Aorta (tissue), 5 donors: ENCODE measurements around the gene CGNL1. TPM values are rescaled to one million over a fixed set of nuclear protein-coding genes. Genes with fewer than 3 reads are reported as not detected.

Experiments used
- ATAC-seq: fragments of 200-7000 bp; cut with Tn5 transposase; one replicate; pipeline ENCODE4 v1.9.1; 2022; ENCODE audit warnings: moderate library complexity; ENCODE audit not compliant: low FRiP score
- DNase-seq, 2 donors: peaks; one replicate each; pipeline ENCODE4 v3.0.0-alpha.2; 2020
- H3K27ac ChIP-seq, 2 donors: one replicate each; pipeline ENCODE4 v1.5.1; 2013; ENCODE audit warnings: low read length in 2 of 2, mild to moderate bottlenecking in 2 of 2, moderate library complexity in 2 of 2, control low read depth in 1 of 2, inconsistent platforms in 1 of 2, low read depth in 1 of 2
- H3K27me3 ChIP-seq, 2 donors: one replicate each; pipeline ENCODE4 v1.6.1; 2013; ENCODE audit warnings: control low read depth in 1 of 2, low read length in 1 of 2, mild to moderate bottlenecking in 1 of 2, moderate library complexity in 1 of 2; ENCODE audit not compliant: insufficient read depth in 2 of 2, control insufficient read depth in 1 of 2
- H3K36me3 ChIP-seq, 2 donors: one replicate each; pipeline ENCODE4 v1.6.1; 2013; ENCODE audit warnings: control low read depth in 1 of 2, low read length in 1 of 2, mild to moderate bottlenecking in 1 of 2; ENCODE audit not compliant: insufficient read depth in 2 of 2, control insufficient read depth in 1 of 2
- H3K4me1 ChIP-seq, 2 donors: one replicate each; pipeline ENCODE4 v1.6.1; 2013; ENCODE audit warnings: low read length in 2 of 2, control low read depth in 1 of 2, mild to moderate bottlenecking in 1 of 2, moderate library complexity in 1 of 2; ENCODE audit not compliant: insufficient read depth in 2 of 2, control insufficient read depth in 1 of 2
- H3K4me3 ChIP-seq, 2 donors: one replicate each; pipeline ENCODE4 v1.5.1; 2013; ENCODE audit warnings: low read length in 2 of 2, control low read depth in 1 of 2, mild to moderate bottlenecking in 1 of 2
- H3K9me3 ChIP-seq: one replicate; pipeline ENCODE4 v1.6.1; 2013; ENCODE audit warnings: mild to moderate bottlenecking, low read length; ENCODE audit not compliant: control insufficient read depth
- WGBS, 2 donors: extraction: QIAGEN DNeasy Blood & Tissue Kit; methylation state at CpG; one replicate each; pipeline ENCODE4 v1.1.7; 2013; 5-methylcytosine and 5-hydroxymethylcytosine counted together
- intact Hi-C, 2 donors: fragments of 100-400 bp; cut with DNase I; formaldehyde crosslinking; loops; one replicate each; pipeline versions ENCODE4 v1.14.2 to v1.15.0; 2022
- polyA plus RNA-seq, 2 donors: library from polyadenylated mRNA; stranded (reverse); fragments of 200-250 nt; gene quantifications; one replicate each; pipeline ENCODE4 v1.2.3, GENCODE V29; 2013
- total RNA-seq, 2 donors: library from RNA; stranded (reverse); fragmentation: NEBNext Ultra II Directional; extraction: Animal tissue kit (Norgen Biotek cat#: 25700); gene quantifications; one replicate each; pipeline ENCODE4 v1.2.1, GENCODE V29; 2021
- donor health status: healthy with polysubstance abuse.
- donor health status: Bipolar disorder and iron deficiency.
- donor health status: DM: no; HTN: no; CAD: no.
- donor health status: DM: no; HTN: no; CAD: no.
- donor health status: DM: yes; HTN: yes; CAD: no.

Gene CGNL1
- total and polyA plus RNA-seq, 4 donors, result 4.1 to 46.3 (median 12.4) TPM

DNA sequence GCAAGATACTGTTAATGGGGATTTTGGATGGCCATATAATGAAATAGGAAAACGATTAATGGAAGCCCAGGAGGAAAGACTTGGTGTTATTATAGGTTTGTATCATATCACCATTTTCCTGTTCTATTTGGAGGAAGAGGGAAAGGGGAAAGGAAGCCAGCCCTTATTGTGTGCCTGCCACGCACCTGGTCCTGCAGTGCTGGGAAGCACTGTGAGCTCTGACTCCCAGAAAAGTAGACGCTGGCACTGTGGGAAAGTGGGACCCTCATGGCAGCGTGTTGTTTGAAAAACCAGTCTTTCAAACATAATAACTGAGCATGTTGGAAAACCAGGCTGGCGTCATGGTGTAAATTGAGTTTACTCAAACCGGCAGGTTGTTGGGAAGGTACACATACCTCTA lies 22.0 kb downstream of the CGNL1 start:
- DNase-seq, result no peak
- H3K27me3 ChIP-seq, result no peaks in the 10 kb centered on the region
- peaks cover 0 to 2% of the 10 kb centered on the region in 2 donors for H3K4me1 ChIP-seq
- H3K27ac ChIP-seq, result no peak overlapping the region
- no peaks in the 10 kb centered on the region for H3K36me3 ChIP-seq
- intact Hi-C loops, result no loop called here
- no peaks in the 10 kb centered on the region for H3K9me3 ChIP-seq
- no peak for ATAC-seq
- H3K4me3 ChIP-seq, result no peak overlapping the region
- 94 to 96% methylated on average over 6 of the region's 6 CpGs for WGBS, 2 donors

DNA sequence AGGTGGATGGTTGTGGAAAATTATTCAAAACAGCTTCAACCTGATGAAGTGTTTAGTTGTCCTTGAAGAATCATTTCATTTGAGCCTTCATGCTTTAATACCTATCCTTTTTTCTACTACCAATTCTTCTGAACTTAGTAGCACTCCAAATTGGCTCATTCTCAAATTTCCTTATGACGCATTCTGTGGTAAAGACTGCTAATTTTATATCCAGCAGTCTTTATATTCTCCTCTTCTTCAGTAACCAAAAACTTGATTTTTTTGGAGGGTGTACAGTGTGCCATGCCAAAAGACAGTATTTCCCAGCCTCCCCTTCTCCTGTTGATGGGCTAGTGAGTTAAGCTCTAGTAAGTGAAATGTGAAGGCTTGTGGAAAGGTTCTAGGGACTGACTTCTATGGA lies 25.2 kb downstream of the CGNL1 start:
- WGBS, 2 donors, result 32 to 46% methylated on average over 1 of the region's 1 CpG
- Histone ChIP-seq H3K4me1 (peaks cover 0 to 8% of the 10 kb centered on the region in 2 donors), H3K27ac (no peak overlapping the region), H3K36me3 (no peaks in the 10 kb centered on the region), H3K9me3 (no peaks in the 10 kb centered on the region), H3K27me3 (no peaks in the 10 kb centered on the region), H3K4me3 (no peak overlapping the region)
- intact Hi-C loops, result no loop called here
- ATAC-seq (no peak), DNase-seq (no peak)

DNA sequence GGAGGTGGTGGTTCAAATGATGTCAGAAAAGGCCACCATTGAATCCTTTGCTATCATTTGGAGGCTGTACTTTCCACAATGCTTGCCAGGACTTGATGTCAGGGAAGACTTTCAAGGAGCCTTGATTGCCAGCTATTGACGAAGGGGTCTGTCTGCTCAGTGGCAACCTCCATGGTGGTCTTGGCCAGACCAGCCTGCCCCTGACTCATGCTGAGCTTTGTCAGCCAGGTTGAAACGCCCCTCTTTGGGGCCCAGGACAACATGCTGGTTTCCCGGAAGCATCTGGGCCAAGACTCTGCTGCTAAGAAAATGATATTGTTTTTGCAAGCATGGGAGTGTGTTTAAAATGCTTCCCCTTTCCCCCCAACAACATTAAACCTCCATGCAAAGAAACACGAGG lies 26.7 kb downstream of the CGNL1 start:
- peak; percentile 53 for ATAC-seq

DNA sequence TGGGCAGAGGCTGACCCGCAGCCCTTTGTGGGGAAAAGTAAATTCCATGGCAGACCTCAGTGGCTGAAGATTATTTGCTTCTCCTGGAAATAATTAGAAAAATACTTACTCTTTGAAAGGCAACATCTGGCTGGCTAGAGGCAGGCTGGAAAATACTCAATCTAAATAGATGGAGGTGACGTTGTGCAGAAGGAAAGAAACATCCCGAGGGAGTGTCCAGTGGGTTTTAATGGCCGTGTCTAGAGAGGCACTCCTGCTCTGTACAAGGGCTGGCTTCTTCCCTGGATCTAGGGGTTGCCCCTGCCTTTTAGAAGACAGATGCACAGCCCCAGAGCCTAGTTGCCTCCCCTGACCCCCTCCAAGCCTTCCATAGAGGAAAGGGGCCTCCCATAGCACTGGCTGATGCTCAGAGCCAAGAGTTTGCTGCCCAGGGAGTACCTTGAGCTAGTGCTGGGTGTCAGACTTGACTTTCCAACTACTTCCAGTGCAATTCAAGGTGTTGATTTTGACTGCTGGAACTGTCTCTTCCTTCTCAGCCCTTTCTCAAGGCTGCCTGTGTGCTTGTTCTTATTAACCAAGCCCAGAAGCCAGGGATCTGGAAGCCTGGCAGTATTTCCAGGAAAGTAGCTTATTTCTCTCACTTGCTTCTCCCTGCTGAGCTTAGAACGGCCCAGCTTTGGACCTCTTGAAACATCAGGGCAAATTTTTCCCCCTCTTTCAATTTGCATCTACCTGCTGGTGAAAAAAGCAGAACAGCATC lies 27.4 kb downstream of the CGNL1 start:
- WGBS, 2 donors, result 10 to 18% methylated on average over 5 of the region's 5 CpGs
- intact Hi-C loops, result no loop called here
- Histone ChIP-seq H3K9me3 (no peaks in the 10 kb centered on the region), H3K27me3 (no peaks in the 10 kb centered on the region), H3K27ac (no peak overlapping the region), H3K36me3 (peaks cover 0 to 3% of the 10 kb centered on the region in 2 donors), H3K4me1 (peaks cover 0 to 14% of the 10 kb centered on the region in 2 donors), H3K4me3 (no peak overlapping the region)
- DNase-seq (no peak), ATAC-seq (peak; percentile 56)

More for the DNA sequence above, 26.7 kb downstream of the CGNL1 start:
- no peak overlapping the region for H3K4me3 ChIP-seq
- H3K27ac ChIP-seq, result no peak overlapping the region
- H3K9me3 ChIP-seq, result no peaks in the 10 kb centered on the region
- WGBS, 2 donors, result 6 to 21% methylated on average over 4 of the region's 4 CpGs
- no peaks in the 10 kb centered on the region for H3K27me3 ChIP-seq
- DNase-seq, result no peak
- intact Hi-C loops, result no loop called here
- H3K4me1 ChIP-seq, result peaks cover 0 to 14% of the 10 kb centered on the region in 2 donors
- no peaks in the 10 kb centered on the region for H3K36me3 ChIP-seq

DNA sequence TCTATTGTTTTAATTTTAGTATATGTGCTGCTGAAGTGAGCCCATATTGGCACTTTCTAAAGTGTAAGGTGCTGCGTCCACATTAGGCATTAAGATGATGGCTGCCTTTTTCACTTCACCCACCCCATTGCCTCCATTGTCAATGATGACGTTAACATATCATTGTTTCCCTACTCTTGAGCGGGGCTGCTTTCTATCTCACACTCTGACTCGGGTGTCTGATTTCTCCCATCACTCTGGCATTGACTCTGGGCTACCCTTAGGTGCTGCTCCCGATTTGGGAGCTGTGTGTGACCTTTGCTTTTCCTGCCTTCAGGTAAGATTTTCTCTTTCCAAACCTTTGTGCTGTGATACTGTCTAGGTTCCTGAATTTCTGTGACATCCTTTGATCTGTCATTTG lies 28.8 kb downstream of the CGNL1 start:
- 73 to 86% methylated on average over 5 of the region's 5 CpGs for WGBS, 2 donors
- Histone ChIP-seq H3K9me3 (no peaks in the 10 kb centered on the region), H3K4me1 (peaks cover 0 to 14% of the 10 kb centered on the region in 2 donors), H3K4me3 (no peak overlapping the region), H3K36me3 (peaks cover 0 to 3% of the 10 kb centered on the region in 2 donors), H3K27me3 (no peaks in the 10 kb centered on the region), H3K27ac (no peak overlapping the region)
- DNase-seq (no peak), ATAC-seq (no peak)
- intact Hi-C loops, result no loop called here

DNA sequence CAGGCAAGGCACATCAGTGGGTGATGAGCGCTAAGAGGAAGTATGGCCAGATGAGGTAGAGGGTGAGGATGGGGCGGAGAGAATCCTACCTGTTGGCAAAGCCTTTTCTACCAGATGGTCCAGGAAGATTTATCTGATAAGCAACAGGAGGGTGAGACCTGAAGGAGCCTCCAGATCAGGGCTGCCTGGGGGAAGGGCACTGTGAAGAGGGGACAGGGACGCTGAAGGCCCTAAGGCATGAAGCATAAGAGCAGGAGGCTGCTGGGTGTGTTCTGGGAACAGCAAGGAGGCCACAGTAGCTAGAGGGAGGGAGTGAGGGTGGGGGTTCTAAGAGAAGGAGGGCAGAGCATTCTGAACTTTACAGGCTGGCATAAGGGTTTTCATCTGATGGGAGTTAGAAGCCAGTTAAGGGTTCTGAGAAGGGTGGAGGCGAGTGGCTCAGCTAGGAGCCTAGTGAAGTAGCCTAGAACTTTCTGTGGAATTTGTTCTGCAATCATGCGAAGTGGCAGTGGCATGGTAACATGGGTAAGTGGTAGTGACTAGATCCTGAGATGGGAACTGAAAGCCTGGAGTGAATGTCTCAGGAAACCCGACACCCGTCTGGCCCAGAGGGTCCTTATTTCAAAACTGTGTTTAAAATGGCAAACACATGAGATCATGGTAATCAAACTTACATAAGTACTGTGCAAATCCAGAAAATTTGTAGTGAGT lies 29.9 kb downstream of the CGNL1 start:
- Histone ChIP-seq H3K27me3 (no peaks in the 10 kb centered on the region), H3K4me1 (peaks cover 0 to 14% of the 10 kb centered on the region in 2 donors), H3K27ac (no peak overlapping the region), H3K9me3 (no peaks in the 10 kb centered on the region), H3K4me3 (no peak overlapping the region), H3K36me3 (peaks cover 0 to 3% of the 10 kb centered on the region in 2 donors)
- ATAC-seq, result peak; percentile 31
- intact Hi-C loops, result no loop called here
- 76% methylated on average over 7 of the region's 7 CpGs for WGBS, 2 donors
- no peak for DNase-seq

DNA sequence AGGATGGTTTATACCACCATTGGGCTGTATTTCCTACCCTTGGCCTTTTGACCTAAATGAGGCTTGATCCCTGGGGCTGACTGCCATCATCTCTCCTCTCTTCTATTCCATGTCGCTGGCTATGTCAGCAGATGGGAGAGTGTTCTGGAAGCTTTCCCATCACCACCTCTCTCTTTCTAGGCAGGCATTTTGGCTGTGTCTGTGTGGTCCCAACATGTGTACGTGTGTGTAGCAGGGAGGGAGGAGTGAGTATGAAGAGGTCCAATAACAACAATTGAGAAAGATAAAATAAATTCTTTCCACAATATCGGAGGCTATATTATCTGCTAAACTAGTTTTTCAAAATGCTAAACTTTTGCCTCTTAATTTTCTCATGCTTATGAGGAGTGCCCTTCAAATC lies 34.1 kb downstream of the CGNL1 start:
- 7 to 12% methylated on average over 3 of the region's 3 CpGs for WGBS, 2 donors

DNA sequence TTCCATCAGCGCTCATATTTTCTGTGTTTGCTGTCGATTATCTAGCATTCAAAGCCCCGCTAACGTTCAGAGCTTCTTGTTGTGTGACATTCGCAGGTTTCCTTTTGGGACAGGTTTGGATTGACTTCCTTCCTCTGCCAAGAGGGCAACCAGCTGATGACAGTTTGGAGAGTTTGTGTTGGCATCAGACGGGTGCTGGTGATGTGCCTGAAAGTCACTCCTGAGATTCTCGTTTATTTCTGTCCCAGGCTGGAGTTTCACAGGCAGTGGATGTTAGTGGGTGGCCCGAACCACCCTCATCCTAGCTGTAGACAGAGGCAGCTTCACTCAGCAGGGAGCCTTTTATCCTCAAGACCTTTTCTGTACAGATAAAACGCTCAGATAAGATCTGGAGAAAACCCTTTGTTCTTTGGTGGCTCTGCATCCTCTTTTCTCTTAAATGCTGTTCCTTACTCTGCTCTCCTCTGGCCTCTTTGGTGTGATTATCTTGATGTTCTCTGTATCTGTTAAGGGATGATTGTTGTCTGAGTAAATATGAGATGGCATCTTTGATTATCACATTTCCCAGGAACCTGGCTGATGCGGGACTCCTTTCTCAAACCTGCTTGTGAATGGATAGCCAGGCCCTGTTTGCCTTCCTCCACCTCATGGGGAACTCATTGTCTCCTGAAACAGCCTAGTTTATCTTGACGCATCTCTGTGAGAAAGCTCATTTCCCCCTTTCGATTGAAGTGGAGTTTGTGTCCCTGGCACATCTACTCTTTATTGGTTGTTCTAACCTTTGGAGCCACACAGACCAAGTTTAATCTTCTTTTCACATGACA lies 35.9 kb downstream of the CGNL1 start:
- H3K36me3 ChIP-seq, result peaks cover 0 to 3% of the 10 kb centered on the region in 2 donors
- no peak for DNase-seq
- no peaks in the 10 kb centered on the region for H3K9me3 ChIP-seq
- peaks cover 0 to 2% of the 10 kb centered on the region in 2 donors for H3K4me1 ChIP-seq
- no peak for ATAC-seq
- intact Hi-C loops, result no loop called here
- no peak overlapping the region for H3K27ac ChIP-seq
- H3K4me3 ChIP-seq, result no peak overlapping the region
- WGBS, 2 donors, result 55 to 66% methylated on average over 12 of the region's 12 CpGs
- no peaks in the 10 kb centered on the region for H3K27me3 ChIP-seq

More for the DNA sequence above, 34.1 kb downstream of the CGNL1 start:
- Histone ChIP-seq H3K4me1 (peaks cover 0 to 6% of the 10 kb centered on the region in 2 donors), H3K27me3 (no peaks in the 10 kb centered on the region), H3K27ac (no peak overlapping the region), H3K9me3 (no peaks in the 10 kb centered on the region), H3K4me3 (no peak overlapping the region), H3K36me3 (peaks cover 0 to 3% of the 10 kb centered on the region in 2 donors)
- intact Hi-C loops, result no loop called here
- ATAC-seq, result no peak
- no peak for DNase-seq
